Measurements from ENCODE around the gene MOB2. TPM values are rescaled to one million over a fixed set of nuclear protein-coding genes. Genes with fewer than 3 reads are reported as not detected.
A peak's percentile ranks its signal among the peaks of the same experiment; 100 is the strongest.

The MOB2 gene
- total RNA-seq, 2 donors from 2014 or later = 11.4 to 31.3 TPM

DNA sequence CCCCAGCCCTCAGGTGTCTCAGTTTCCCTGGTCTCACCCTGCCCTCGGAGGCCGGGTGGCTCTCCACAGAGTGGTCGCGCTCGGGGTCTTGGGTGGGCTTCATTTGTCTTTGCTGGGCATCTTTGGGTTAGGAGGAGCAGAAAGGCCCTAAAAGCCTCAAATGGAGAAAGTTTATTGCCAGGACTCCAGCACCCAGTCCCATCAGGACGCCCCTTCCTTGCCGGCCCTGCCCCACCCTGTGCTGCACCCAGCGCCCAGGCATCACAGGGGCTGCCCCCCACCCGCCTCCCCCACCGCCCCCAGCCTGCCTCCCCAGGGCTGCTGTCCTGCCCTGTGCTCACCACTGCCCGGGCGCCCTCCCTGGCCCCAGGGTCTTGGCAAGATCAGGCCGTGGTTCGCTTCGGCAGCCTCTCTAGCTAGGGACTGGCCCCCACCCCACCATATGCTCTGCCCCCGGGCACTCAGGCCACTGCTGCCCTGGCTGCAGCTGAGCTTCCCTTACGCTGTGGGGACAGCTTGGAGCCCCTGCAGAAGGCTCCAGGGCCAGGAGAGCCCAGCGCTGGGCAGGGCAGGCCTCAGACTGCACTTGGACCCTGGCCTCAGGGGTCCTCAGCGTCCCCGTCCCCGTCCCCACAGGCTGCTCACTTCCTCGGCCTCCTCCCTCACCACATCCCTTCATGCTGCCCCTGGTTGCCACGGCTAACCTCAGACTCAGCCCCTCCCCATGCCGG, 31.4 kb downstream of the MOB2 start:
- peaks cover 7% of the 10 kb centered on the region for H3K4me1 ChIP-seq
- H3K36me3 ChIP-seq (replicated peaks in 1 of 2; ENCODE audit: insufficient read depth in 1 of 2, low read depth in 2 of 2) = peaks cover 0 to 2% of the 10 kb centered on the region in 2 donors
- H3K9me3 ChIP-seq = no peaks in the 10 kb centered on the region
- ATAC-seq (no peak), DNase-seq (no peak)
- intact Hi-C loops (cut with DNase I) = loop anchor here (10.0 kb wide), 1 partner anchor 590 kb away; no protein-coding TSS in a partner anchor
- 76 to 84% methylated on average over 8 to 19 of the region's 24 CpGs for WGBS, 2 donors
- TF ChIP-seq, protein P1, sequence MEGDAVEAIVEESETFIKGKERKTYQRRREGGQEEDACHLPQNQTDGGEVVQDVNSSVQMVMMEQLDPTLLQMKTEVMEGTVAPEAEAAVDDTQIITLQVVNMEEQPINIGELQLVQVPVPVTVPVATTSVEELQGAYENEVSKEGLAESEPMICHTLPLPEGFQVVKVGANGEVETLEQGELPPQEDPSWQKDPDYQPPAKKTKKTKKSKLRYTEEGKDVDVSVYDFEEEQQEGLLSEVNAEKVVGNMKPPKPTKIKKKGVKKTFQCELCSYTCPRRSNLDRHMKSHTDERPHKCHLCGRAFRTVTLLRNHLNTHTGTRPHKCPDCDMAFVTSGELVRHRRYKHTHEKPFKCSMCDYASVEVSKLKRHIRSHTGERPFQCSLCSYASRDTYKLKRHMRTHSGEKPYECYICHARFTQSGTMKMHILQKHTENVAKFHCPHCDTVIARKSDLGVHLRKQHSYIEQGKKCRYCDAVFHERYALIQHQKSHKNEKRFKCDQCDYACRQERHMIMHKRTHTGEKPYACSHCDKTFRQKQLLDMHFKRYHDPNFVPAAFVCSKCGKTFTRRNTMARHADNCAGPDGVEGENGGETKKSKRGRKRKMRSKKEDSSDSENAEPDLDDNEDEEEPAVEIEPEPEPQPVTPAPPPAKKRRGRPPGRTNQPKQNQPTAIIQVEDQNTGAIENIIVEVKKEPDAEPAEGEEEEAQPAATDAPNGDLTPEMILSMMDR (IDR thresholded peaks at IDR 0.05) = no peak
- TF ChIP-seq POLR2A (IDR thresholded peaks at IDR 0.05) = no peak
- peak overlapping the region in 1 of 4 donors; percentile 49 for H3K27ac ChIP-seq
- no peaks in the 10 kb centered on the region for H3K27me3 ChIP-seq
- H3K4me3 ChIP-seq = no peak overlapping the region

DNA sequence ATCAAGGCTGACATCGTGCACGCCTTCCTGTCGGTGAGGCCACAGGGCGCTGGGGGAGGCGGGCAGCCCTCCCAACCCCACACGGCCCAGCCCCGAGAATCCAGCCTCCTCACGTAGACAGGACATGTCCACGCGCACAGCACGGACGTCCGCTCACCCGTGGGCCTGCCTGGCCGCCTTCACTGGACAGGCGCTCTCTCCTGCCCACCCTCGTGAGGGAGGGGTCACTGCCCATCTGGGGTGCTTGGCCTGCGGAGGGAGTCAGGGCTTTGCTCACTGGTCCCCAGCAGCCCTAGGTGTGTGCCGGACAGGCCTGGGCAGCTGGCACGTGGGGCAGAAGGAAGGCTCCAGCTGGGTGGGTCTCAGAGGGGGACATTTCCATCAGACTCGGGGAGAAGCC, 32.0 kb downstream of the MOB2 start:
- intact Hi-C loops (cut with DNase I) = loop anchor here (10.0 kb wide), 1 partner anchor 590 kb away; no protein-coding TSS in a partner anchor
- DNase-seq = no peak

DNA sequence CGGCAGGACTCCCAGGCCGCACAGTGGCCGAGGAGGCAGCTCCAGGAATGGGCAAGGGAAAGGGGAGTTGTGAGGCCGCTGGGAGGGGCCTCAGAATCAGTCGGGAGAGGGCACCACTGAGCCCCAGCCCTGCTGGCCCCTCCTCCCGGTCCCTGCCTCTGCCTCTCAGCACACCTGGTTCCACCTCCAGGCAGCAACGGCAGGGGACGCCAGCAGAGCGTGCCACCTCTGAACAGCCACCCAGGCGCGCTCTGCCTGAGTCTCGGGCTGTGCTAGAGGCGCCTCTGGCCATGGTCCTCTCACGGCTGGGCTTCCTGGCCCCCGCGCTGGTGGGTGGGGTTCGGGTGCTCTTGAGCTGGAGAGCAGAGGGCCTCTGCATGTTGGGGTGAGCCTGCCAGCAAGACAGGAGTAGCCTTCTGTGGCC, 33.0 kb downstream of the MOB2 start:
- H3K36me3 ChIP-seq (replicated peaks in 1 of 2; ENCODE audit: insufficient read depth in 1 of 2, low read depth in 2 of 2) = peaks cover 0 to 2% of the 10 kb centered on the region in 2 donors
- H3K27ac ChIP-seq = peak overlapping the region in 1 of 4 donors; percentile 8
- H3K27me3 ChIP-seq = no peaks in the 10 kb centered on the region
- ATAC-seq (no peak), DNase-seq (peak in 2 of 4 donors; percentile 67 to 69)
- peaks cover 7% of the 10 kb centered on the region for H3K4me1 ChIP-seq
- H3K4me3 ChIP-seq = no peak overlapping the region
- TF ChIP-seq POLR2A (IDR thresholded peaks at IDR 0.05) = no peak
- TF ChIP-seq, protein P1 (IDR thresholded peaks at IDR 0.05) = peak in 3 of 7 experiments; percentile 14 to 50 (median 43)
- intact Hi-C loops (cut with DNase I) = loop anchor here (10.0 kb wide), 1 partner anchor 589 kb away; no protein-coding TSS in a partner anchor
- WGBS, 2 donors = 47 to 83% methylated on average over 3 to 17 of the region's 17 CpGs
- no peaks in the 10 kb centered on the region for H3K9me3 ChIP-seq

More for the DNA sequence above, 32.0 kb downstream of the MOB2 start:
- Histone ChIP-seq H3K36me3 (replicated peaks in 1 of 2; ENCODE audit: insufficient read depth in 1 of 2, low read depth in 2 of 2) (peaks cover 0 to 2% of the 10 kb centered on the region in 2 donors), H3K27ac (no peak overlapping the region), H3K4me1 (peaks cover 7% of the 10 kb centered on the region), H3K9me3 (no peaks in the 10 kb centered on the region), H3K4me3 (no peak overlapping the region), H3K27me3 (no peaks in the 10 kb centered on the region)
- TF ChIP-seq POLR2A (IDR thresholded peaks at IDR 0.05) = no peak
- TF ChIP-seq, protein P1 (IDR thresholded peaks at IDR 0.05) = no peak
- 81 to 96% methylated on average over 5 to 20 of the region's 21 CpGs for WGBS, 2 donors
- ATAC-seq = no peak

DNA sequence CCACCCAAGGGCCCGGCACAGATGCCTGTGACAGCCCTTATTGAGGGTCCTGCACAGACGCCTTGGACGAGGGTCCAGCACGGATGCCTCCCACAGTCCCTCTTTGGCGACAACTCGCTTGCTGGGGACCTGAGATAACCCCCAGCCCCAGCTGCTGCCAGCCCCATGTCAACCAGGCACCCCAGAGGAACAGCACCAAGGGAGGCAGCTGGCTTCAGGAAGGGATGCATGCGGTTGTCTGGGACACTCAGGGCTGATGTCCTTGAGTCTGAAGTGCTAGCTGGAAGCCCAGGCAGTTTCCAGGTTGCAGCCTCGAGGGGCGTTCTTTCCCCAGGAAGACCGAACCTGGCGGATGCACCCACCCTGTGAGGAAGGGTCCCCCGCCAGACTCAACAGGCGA, 33.8 kb downstream of the MOB2 start:
- no peak overlapping the region for H3K27ac ChIP-seq
- intact Hi-C loops (cut with DNase I) = loop anchor here (10.0 kb wide), 1 partner anchor 588 kb away; no protein-coding TSS in a partner anchor
- no peaks in the 10 kb centered on the region for H3K27me3 ChIP-seq

More for the DNA sequence above, 33.8 kb downstream of the MOB2 start:
- Histone ChIP-seq H3K36me3 (replicated peaks in 1 of 2; ENCODE audit: insufficient read depth in 1 of 2, low read depth in 2 of 2) (peaks cover 0 to 2% of the 10 kb centered on the region in 2 donors), H3K4me3 (no peak overlapping the region), H3K4me1 (no peaks in the 10 kb centered on the region), H3K9me3 (no peaks in the 10 kb centered on the region)
- ATAC-seq = no peak
- TF ChIP-seq, protein P1 (IDR thresholded peaks at IDR 0.05) = no peak
- no peak for TF ChIP-seq POLR2A (IDR thresholded peaks at IDR 0.05)
- no peak for DNase-seq
- WGBS, 2 donors = 50 to 54% methylated on average over 2 to 13 of the region's 13 CpGs

Measured in body of pancreas (tissue), 4 donors.